Measurements from ENCODE around the gene PLEKHA8.

PLEKHA8 gene

GRCh38 chr7:30145426-30145970 is 117.3 kb downstream of the PLEKHA8 start:
- Histone ChIP-seq H3K4me1 (ENCODE audit: insufficient read depth, low read length) (peaks cover 6% of the 10 kb centered on the region; the same call in 1 of the 2 replicates), H3K36me3 (ENCODE audit: insufficient read depth, low read length) (no peaks in the 10 kb centered on the region; the same call in 1 of the 2 replicates), H3K9me3 (ENCODE audit: control insufficient read depth, insufficient read depth, low read length) (no peaks in the 10 kb centered on the region), H3K9ac (ENCODE audit: low read depth, low read length) (no peak overlapping the region)

- Histone ChIP-seq H3K9ac (ENCODE audit: low read depth, low read length) (no peak overlapping the region), H3K9me3 (ENCODE audit: control insufficient read depth, insufficient read depth, low read length) (no peaks in the 10 kb centered on the region), H3K4me1 (ENCODE audit: insufficient read depth, low read length) (peaks cover 6% of the 10 kb centered on the region; the same call in 1 of the 2 replicates), H3K36me3 (ENCODE audit: insufficient read depth, low read length) (no peaks in the 10 kb centered on the region; the same call in 1 of the 2 replicates)
These were observed 118.0 kb downstream of the PLEKHA8 start for GRCh38 chr7:30146127-30146612.

- no peaks in the 10 kb centered on the region for H3K9me3 ChIP-seq (ENCODE audit: control insufficient read depth, insufficient read depth, low read length)
- H3K4me1 ChIP-seq (ENCODE audit: insufficient read depth, low read length): peaks cover 6% of the 10 kb centered on the region; the same call in 1 of the 2 replicates
- H3K36me3 ChIP-seq (ENCODE audit: insufficient read depth, low read length): no peaks in the 10 kb centered on the region; the same call in 1 of the 2 replicates
- no peak overlapping the region for H3K9ac ChIP-seq (ENCODE audit: low read depth, low read length)
These were observed 119.0 kb downstream of the PLEKHA8 start for GRCh38 chr7:30147223-30147622.

- Histone ChIP-seq H3K9ac (ENCODE audit: low read depth, low read length) (no peak overlapping the region), H3K36me3 (ENCODE audit: insufficient read depth, low read length) (no peaks in the 10 kb centered on the region; the same call in 1 of the 2 replicates), H3K9me3 (ENCODE audit: control insufficient read depth, insufficient read depth, low read length) (no peaks in the 10 kb centered on the region), H3K4me1 (ENCODE audit: insufficient read depth, low read length) (peaks cover 6% of the 10 kb centered on the region; the same call in 1 of the 2 replicates)
These were observed 119.6 kb downstream of the PLEKHA8 start for GRCh38 chr7:30147785-30148184.

- H3K9ac ChIP-seq (ENCODE audit: low read depth, low read length): no peak overlapping the region
- no peaks in the 10 kb centered on the region for H3K9me3 ChIP-seq (ENCODE audit: control insufficient read depth, insufficient read depth, low read length)
- H3K36me3 ChIP-seq (ENCODE audit: insufficient read depth, low read length): no peaks in the 10 kb centered on the region; the same call in 1 of the 2 replicates
- peaks cover 6% of the 10 kb centered on the region; the same call in 1 of the 2 replicates for H3K4me1 ChIP-seq (ENCODE audit: insufficient read depth, low read length)
These were observed 120.2 kb downstream of the PLEKHA8 start for GRCh38 chr7:30148426-30148825.

- Histone ChIP-seq H3K4me1 (ENCODE audit: insufficient read depth, low read length) (peaks cover 6% of the 10 kb centered on the region; the same call in 1 of the 2 replicates), H3K9me3 (ENCODE audit: control insufficient read depth, insufficient read depth, low read length) (no peaks in the 10 kb centered on the region), H3K36me3 (ENCODE audit: insufficient read depth, low read length) (no peaks in the 10 kb centered on the region; the same call in 1 of the 2 replicates), H3K9ac (ENCODE audit: low read depth, low read length) (no peak overlapping the region)
These were observed 120.8 kb downstream of the PLEKHA8 start for GRCh38 chr7:30148951-30149459.

- Histone ChIP-seq H3K9ac (ENCODE audit: low read depth, low read length) (no peak overlapping the region), H3K9me3 (ENCODE audit: control insufficient read depth, insufficient read depth, low read length) (no peaks in the 10 kb centered on the region), H3K36me3 (ENCODE audit: insufficient read depth, low read length) (no peaks in the 10 kb centered on the region), H3K4me1 (ENCODE audit: insufficient read depth, low read length) (peaks cover 6% of the 10 kb centered on the region; the same call in 1 of the 2 replicates)
These were observed 121.5 kb downstream of the PLEKHA8 start for GRCh38 chr7:30149640-30150272.

GRCh38 chr7:30150711-30151110 is 122.5 kb downstream of the PLEKHA8 start:
- Histone ChIP-seq H3K9me3 (ENCODE audit: control insufficient read depth, insufficient read depth, low read length) (no peaks in the 10 kb centered on the region), H3K4me1 (ENCODE audit: insufficient read depth, low read length) (peaks cover 7% of the 10 kb centered on the region; the same call in 1 of the 2 replicates), H3K9ac (ENCODE audit: low read depth, low read length) (no peak overlapping the region), H3K36me3 (ENCODE audit: insufficient read depth, low read length) (no peaks in the 10 kb centered on the region)

- Histone ChIP-seq H3K4me1 (ENCODE audit: insufficient read depth, low read length) (peaks cover 20% of the 10 kb centered on the region), H3K9ac (ENCODE audit: low read depth, low read length) (no peak overlapping the region), H3K9me3 (ENCODE audit: control insufficient read depth, insufficient read depth, low read length) (no peaks in the 10 kb centered on the region), H3K36me3 (ENCODE audit: insufficient read depth, low read length) (no peaks in the 10 kb centered on the region)
These were observed 125.9 kb downstream of the PLEKHA8 start for GRCh38 chr7:30154111-30154587.

- peaks cover 29% of the 10 kb centered on the region for H3K4me1 ChIP-seq (ENCODE audit: insufficient read depth, low read length)
- no peaks in the 10 kb centered on the region for H3K9me3 ChIP-seq (ENCODE audit: control insufficient read depth, insufficient read depth, low read length)
- H3K9ac ChIP-seq (ENCODE audit: low read depth, low read length): no peak overlapping the region
- H3K36me3 ChIP-seq (ENCODE audit: insufficient read depth, low read length): no peaks in the 10 kb centered on the region
These were observed 127.3 kb downstream of the PLEKHA8 start for GRCh38 chr7:30155481-30155880.

- Histone ChIP-seq H3K9me3 (ENCODE audit: control insufficient read depth, insufficient read depth, low read length) (no peaks in the 10 kb centered on the region), H3K9ac (ENCODE audit: low read depth, low read length) (no peak overlapping the region), H3K4me1 (ENCODE audit: insufficient read depth, low read length) (peaks cover 38% of the 10 kb centered on the region), H3K36me3 (ENCODE audit: insufficient read depth, low read length) (no peaks in the 10 kb centered on the region)
These were observed 129.0 kb downstream of the PLEKHA8 start for GRCh38 chr7:30157204-30157603.

- H3K4me1 ChIP-seq (ENCODE audit: insufficient read depth, low read length): peaks cover 56% of the 10 kb centered on the region
- H3K9me3 ChIP-seq (ENCODE audit: control insufficient read depth, insufficient read depth, low read length): no peaks in the 10 kb centered on the region
- no peak overlapping the region for H3K9ac ChIP-seq (ENCODE audit: low read depth, low read length)
- no peaks in the 10 kb centered on the region for H3K36me3 ChIP-seq (ENCODE audit: insufficient read depth, low read length)
These were observed 131.0 kb downstream of the PLEKHA8 start for GRCh38 chr7:30159163-30159562.

GRCh38 chr7:30159698-30160143 is 131.5 kb downstream of the PLEKHA8 start:
- Histone ChIP-seq H3K9ac (ENCODE audit: low read depth, low read length) (no peak overlapping the region), H3K36me3 (ENCODE audit: insufficient read depth, low read length) (no peaks in the 10 kb centered on the region), H3K4me1 (ENCODE audit: insufficient read depth, low read length) (peaks cover 59% of the 10 kb centered on the region), H3K9me3 (ENCODE audit: control insufficient read depth, insufficient read depth, low read length) (no peaks in the 10 kb centered on the region)

- Histone ChIP-seq H3K9ac (ENCODE audit: low read depth, low read length) (no peak overlapping the region), H3K9me3 (ENCODE audit: control insufficient read depth, insufficient read depth, low read length) (no peaks in the 10 kb centered on the region), H3K4me1 (ENCODE audit: insufficient read depth, low read length) (peaks cover 57% of the 10 kb centered on the region), H3K36me3 (ENCODE audit: insufficient read depth, low read length) (no peaks in the 10 kb centered on the region)
These were observed 132.1 kb downstream of the PLEKHA8 start for GRCh38 chr7:30160329-30160728.

Data from ES-I3 (cell line).